ENCODE data around the gene ATAT1.
A peak's percentile ranks its signal among the peaks of the same experiment; 100 is the strongest.

Gene ATAT1

GRCh38 chr6:30614044-30614842, 12.4 kb upstream of the ATAT1 start:
- no peak for DNase-seq

- DNase-seq, result peak; percentile 69 to 72
These were observed 11.8 kb upstream of the ATAT1 start for GRCh38 chr6:30614843-30615218.

GRCh38 chr6:30615219-30615957, 11.3 kb upstream of the ATAT1 start:
- DNase-seq, result no peak

- DNase-seq, result no peak
These were observed 10.5 kb upstream of the ATAT1 start for GRCh38 chr6:30615958-30616810.

- DNase-seq, result peak; percentile 95 to 97
These were observed 9.7 kb upstream of the ATAT1 start, which contains the start of gene PPP1R10 for GRCh38 chr6:30616811-30617564. TSS of gene PPP1R10 (minus strand) at chr6:30617243. CDS start at chr6:30609944, 7,299 bp downstream.

GRCh38 chr6:30617565-30618269, 9.0 kb upstream of the ATAT1 start, which contains the start of gene MRPS18B:
TSS of gene MRPS18B (plus strand) at chr6:30617840. CDS start at chr6:30617866, 26 bp downstream.
- peak; percentile 92 to 93 for DNase-seq

- no peak for DNase-seq
These were observed 8.3 kb upstream of the ATAT1 start for GRCh38 chr6:30618270-30618797.

- DNase-seq, result no peak
These were observed 7.1 kb upstream of the ATAT1 start for GRCh38 chr6:30619561-30619960.

- DNase-seq, result no peak
These were observed 1.2 kb upstream of the ATAT1 start for GRCh38 chr6:30625511-30625910.

GRCh38 chr6:30635834-30636233, 9.2 kb downstream of the ATAT1 start:
- no peak for DNase-seq

GRCh38 chr6:30640481-30640880, 13.8 kb downstream of the ATAT1 start:
- no peak for DNase-seq

- DNase-seq, result no peak
These were observed 14.4 kb downstream of the ATAT1 start for GRCh38 chr6:30641048-30641447.

- no peak for DNase-seq
These were observed 17.0 kb downstream of the ATAT1 start for GRCh38 chr6:30643656-30644055.

- DNase-seq, result no peak
These were observed 18.1 kb downstream of the ATAT1 start for GRCh38 chr6:30644769-30645168.

GRCh38 chr6:30645989-30646388, 19.3 kb downstream of the ATAT1 start:
- no peak for DNase-seq

- DNase-seq, result peak; percentile 84 to 87
These were observed 20.0 kb downstream of the ATAT1 start, which contains the start of gene C6orf136 for GRCh38 chr6:30646450-30647241. TSS of gene C6orf136 (plus strand) at chr6:30647133. CDS start at chr6:30647232, 99 bp downstream.

- peak; percentile 68 to 73 for DNase-seq
These were observed 20.8 kb downstream of the ATAT1 start for GRCh38 chr6:30647242-30648116.

GRCh38 chr6:30651143-30651542, 24.5 kb downstream of the ATAT1 start:
- DNase-seq, result no peak
